Right lobe of liver (tissue), 6 donors: ENCODE measurements around the gene ERGIC3. TPM values are rescaled to one million over a fixed set of nuclear protein-coding genes. Genes with fewer than 3 reads are reported as not detected.

Source experiments
- ATAC-seq, 4 donors: fragments of 200-7000 bp; cut with Tn5 transposase; one replicate each; pipeline ENCODE4 v1.9.1; 2020; ENCODE audit warnings: mild to moderate bottlenecking in 4 of 4, moderate library complexity in 4 of 4
- DNase-seq, 3 donors: peaks; one replicate each; pipeline ENCODE4 v3.0.0-alpha.2; 2020
- H3K27ac ChIP-seq, 3 donors: fragments of 200-600 bp; one replicate each; pipeline ENCODE4 v1.8.0; 2022
- H3K27me3 ChIP-seq, 2 donors: fragments of 200-600 bp; one replicate each; pipeline ENCODE4 v1.8.0; 2022
- H3K36me3 ChIP-seq, 4 donors: fragments of 200-600 bp; sonication (generic) in 1 of 4; one replicate each; pipeline versions ENCODE4 v1.5.1 to v1.8.0; 2017 to 2022; ENCODE audit warnings: control low read depth in 1 of 4
- H3K4me1 ChIP-seq, 4 donors: fragments of 200-600 bp; sonication (generic) in 1 of 4; one replicate each; pipeline versions ENCODE4 v1.5.1 to v1.8.0; 2017 to 2022; ENCODE audit warnings: control low read depth in 1 of 4
- H3K4me3 ChIP-seq, 3 donors: fragments of 200-600 bp; one replicate each; pipeline ENCODE4 v1.8.0; 2022
- H3K9me3 ChIP-seq, 4 donors: fragments of 200-600 bp; sonication (generic) in 1 of 4; one replicate each; pipeline versions ENCODE4 v1.5.1 to v1.8.0; 2017 to 2022; ENCODE audit warnings: control low read depth in 1 of 4
- POLR2A ChIP-seq: fragments of 450-650 bp; IDR thresholded peaks from one replicate; pipeline ENCODE4 v1.6.1; 2017; ENCODE audit warnings: antibody characterized with exemption, mild to moderate bottlenecking
- WGBS: methylation state at CpG from one replicate; pipeline ENCODE4 v1.1.6; 2018; ENCODE audit warnings: low coverage, low lambda C conversion rate; ENCODE audit not compliant: insufficient coverage; ENCODE audit errors: missing lambda C conversion rate; 5-methylcytosine and 5-hydroxymethylcytosine counted together
- intact Hi-C, 2 donors: fragments of 100-400 bp; cut with DNase I; formaldehyde crosslinking; loops; one replicate each; pipeline versions ENCODE4 v1.11.2 to v1.14.1; 2022
- small RNA-seq, 2 experiments: library from RNA; depleted of rRNA; stranded (forward); fragments of <200 nt; gene quantifications; one replicate each; pipeline ENCODE3, GENCODE V24; 2016
- total RNA-seq, 6 experiments: library from RNA; depleted of rRNA in 2 of 6; stranded (reverse); fragments of >200 nt in 2 of 6; fragmentation: NEBNext Ultra II Directional in 3 of 6; extraction: Animal tissue kit (Norgen Biotek cat#: 25700) in 3 of 6; gene quantifications; one replicate each; pipeline versions ENCODE4 v1.1.0 to v1.2.4, GENCODE V29; 2016 to 2023
- TF ChIP-seq, protein P1 (sequence below), 4 donors: fragments of 200-600 bp in 3 of 4; fragments of 450-650 bp in 1 of 4; IDR thresholded peaks; one replicate each; pipeline versions ENCODE4 v1.5.1 to v1.8.0; 2016 to 2022; ENCODE audit warnings: antibody characterized with exemption in 4 of 4, mild to moderate bottlenecking in 2 of 4
- donor health status: DM: no; HTN: yes; CAD: no.
- donor health status: DM: no; HTN: no; CAD: no.
- donor health status: DM: no; HTN: no; CAD: no.
- donor health status: DM: no; HTN: yes; CAD: no.
- donor health status: DM: no; HTN: yes; CAD: no.

Gene ERGIC3
- total RNA-seq, 6 experiments from 2014 or later = 82.7 to 129 (median 112) TPM

DNA sequence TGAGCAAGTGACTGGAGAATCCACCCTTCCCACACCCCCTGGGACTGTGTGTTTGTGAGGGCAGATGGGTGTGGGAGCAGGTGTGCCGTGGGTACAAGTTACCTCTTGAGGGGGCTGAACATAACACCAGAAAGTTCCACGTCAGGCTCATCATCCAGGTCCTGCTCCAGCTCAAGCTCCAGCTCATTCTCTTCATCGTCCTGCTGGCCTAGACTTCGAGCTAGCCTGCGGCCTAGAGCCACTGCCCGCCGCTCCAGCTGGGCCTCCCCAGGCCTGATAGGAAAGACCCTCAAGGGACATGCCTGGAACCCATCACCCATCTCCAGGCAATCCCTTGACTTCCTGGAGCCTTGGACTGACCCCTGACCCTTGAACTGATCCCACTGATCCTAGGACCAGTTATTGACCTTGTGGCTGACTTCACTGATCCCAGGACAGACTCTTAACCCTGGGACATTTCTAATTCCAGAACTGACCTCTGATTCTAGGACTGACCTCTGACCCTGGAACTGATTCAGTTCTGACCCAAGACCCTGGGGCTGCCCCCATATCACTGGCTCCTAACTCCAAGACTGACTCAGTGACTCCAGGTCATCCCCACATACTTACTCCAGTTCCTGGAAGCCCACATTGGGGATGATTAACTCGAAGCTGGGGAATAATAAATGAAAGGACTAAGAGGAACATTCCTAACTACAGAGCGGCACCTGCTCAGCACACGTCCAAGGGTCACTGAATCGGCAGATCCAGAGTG is 62.0 kb downstream of the ERGIC3 start:
- Histone ChIP-seq H3K9me3 (no peaks in the 10 kb centered on the region), H3K27me3 (no peaks in the 10 kb centered on the region), H3K4me3 (no peak overlapping the region), H3K27ac (no peak overlapping the region), H3K4me1 (peaks cover 0 to 14% (median 3%) of the 10 kb centered on the region in 4 donors), H3K36me3 (no peaks in the 10 kb centered on the region)
- 91% methylated on average over 6 of the region's 11 CpGs for WGBS
- intact Hi-C loops = no loop called here
- ATAC-seq (no peak), DNase-seq (peak in 1 of 3 donors; percentile 34)
- TF ChIP-seq, protein P1, sequence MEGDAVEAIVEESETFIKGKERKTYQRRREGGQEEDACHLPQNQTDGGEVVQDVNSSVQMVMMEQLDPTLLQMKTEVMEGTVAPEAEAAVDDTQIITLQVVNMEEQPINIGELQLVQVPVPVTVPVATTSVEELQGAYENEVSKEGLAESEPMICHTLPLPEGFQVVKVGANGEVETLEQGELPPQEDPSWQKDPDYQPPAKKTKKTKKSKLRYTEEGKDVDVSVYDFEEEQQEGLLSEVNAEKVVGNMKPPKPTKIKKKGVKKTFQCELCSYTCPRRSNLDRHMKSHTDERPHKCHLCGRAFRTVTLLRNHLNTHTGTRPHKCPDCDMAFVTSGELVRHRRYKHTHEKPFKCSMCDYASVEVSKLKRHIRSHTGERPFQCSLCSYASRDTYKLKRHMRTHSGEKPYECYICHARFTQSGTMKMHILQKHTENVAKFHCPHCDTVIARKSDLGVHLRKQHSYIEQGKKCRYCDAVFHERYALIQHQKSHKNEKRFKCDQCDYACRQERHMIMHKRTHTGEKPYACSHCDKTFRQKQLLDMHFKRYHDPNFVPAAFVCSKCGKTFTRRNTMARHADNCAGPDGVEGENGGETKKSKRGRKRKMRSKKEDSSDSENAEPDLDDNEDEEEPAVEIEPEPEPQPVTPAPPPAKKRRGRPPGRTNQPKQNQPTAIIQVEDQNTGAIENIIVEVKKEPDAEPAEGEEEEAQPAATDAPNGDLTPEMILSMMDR (IDR thresholded peaks at IDR 0.05) = no peak
- TF ChIP-seq POLR2A = no peak

DNA sequence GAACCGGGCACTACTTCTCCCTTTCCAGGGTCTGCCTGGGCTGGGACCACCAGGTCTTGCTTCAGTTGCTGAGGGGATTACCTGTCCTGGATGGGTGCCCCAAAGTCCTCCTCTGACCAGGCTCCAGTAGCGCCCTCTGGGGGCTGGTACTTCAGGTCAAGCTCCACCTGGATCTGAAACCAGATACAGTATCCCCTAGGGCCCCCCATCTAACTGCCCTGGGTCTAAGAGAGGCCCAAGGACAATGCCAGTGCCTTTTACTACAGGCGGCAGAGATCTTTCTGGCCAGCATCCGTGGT is 62.5 kb downstream of the ERGIC3 start:
- intact Hi-C loops = no loop called here
- Histone ChIP-seq H3K36me3 (no peaks in the 10 kb centered on the region), H3K4me3 (no peak overlapping the region), H3K4me1 (peaks cover 0 to 14% (median 3%) of the 10 kb centered on the region in 4 donors), H3K27ac (no peak overlapping the region), H3K27me3 (no peaks in the 10 kb centered on the region), H3K9me3 (no peaks in the 10 kb centered on the region)
- WGBS = 57% methylated on average over 3 of the region's 4 CpGs
- ATAC-seq = no peak
- no peak for TF ChIP-seq POLR2A
- TF ChIP-seq, protein P1 (IDR thresholded peaks at IDR 0.05) = peak in 2 of 4 donors; percentile 15 to 18
- DNase-seq = peak in 1 of 3 donors; percentile 43

- DNase-seq (no peak), ATAC-seq (no peak)
- H3K4me1 ChIP-seq = peaks cover 0 to 10% (median 2%) of the 10 kb centered on the region in 4 donors
- no peak overlapping the region for H3K27ac ChIP-seq
- H3K9me3 ChIP-seq = no peaks in the 10 kb centered on the region
- H3K36me3 ChIP-seq = no peaks in the 10 kb centered on the region
- intact Hi-C loops = no loop called here
- H3K27me3 ChIP-seq = no peaks in the 10 kb centered on the region
- WGBS = no CpG with 5 or more reads among the region's 4 CpGs
- H3K4me3 ChIP-seq = no peak overlapping the region
- TF ChIP-seq, protein P1 (IDR thresholded peaks at IDR 0.05) = no peak
- TF ChIP-seq POLR2A = no peak
These were observed 64.2 kb downstream of the ERGIC3 start for GRCh38 chr20:35606127-35606526.

Small RNA genes within 50 kb of the gene (small RNA-seq; reads per million reads assigned to genes)
- gene RPL37P1 = 0 reads per million in 2 experiments

Other genes with a start within 250 kb of the ERGIC3 start
- not detected for gene FAM83C, start 249.7 kb upstream of the ERGIC3 start, total RNA-seq
- 10 to 100 TPM; 22.7 to 41.2 (median 35.0) TPM for gene UQCC1, start 130.1 kb upstream of the ERGIC3 start, total RNA-seq
- gene GDF5, start 103.8 kb upstream of the ERGIC3 start, total RNA-seq = not detected
- 10 to 100 TPM in 2 of 6 experiments, 1 to 10 TPM in 4; 5.9 to 11.2 (median 9.0) TPM for gene CEP250, start 86.5 kb upstream of the ERGIC3 start, total RNA-seq
- not detected for gene C20orf173, start 12.4 kb upstream of the ERGIC3 start, total RNA-seq
- gene SPAG4, start 73.8 kb downstream of the ERGIC3 start, total RNA-seq = 10 to 100 TPM in 1 of 6 experiments, 1 to 10 TPM in 5; 1.7 to 13.8 (median 3.6) TPM
- 10 to 100 TPM; 35.5 to 72.0 (median 53.3) TPM for gene CPNE1, start 122.8 kb downstream of the ERGIC3 start, total RNA-seq
- gene RBM12, start 122.8 kb downstream of the ERGIC3 start, total RNA-seq = 10 to 100 TPM; 13.3 to 32.8 (median 21.0) TPM
- gene NFS1, start 157.3 kb downstream of the ERGIC3 start, total RNA-seq = 10 to 100 TPM; 30.9 to 63.7 (median 44.3) TPM
- 100 to 1,000 TPM in 2 of 6 experiments, 10 to 100 TPM in 4; 70.4 to 209 (median 84.8) TPM for gene ROMO1, start 157.3 kb downstream of the ERGIC3 start, total RNA-seq
- 100 to 1,000 TPM in 5 of 6 experiments, 10 to 100 TPM in 1; 86.4 to 166 (median 120) TPM for gene RBM39, start 200.2 kb downstream of the ERGIC3 start, total RNA-seq
- gene PHF20, start 229.9 kb downstream of the ERGIC3 start, total RNA-seq = 10 to 100 TPM in 5 of 6 experiments, 1 to 10 TPM in 1; 9.3 to 16.7 (median 14.5) TPM